Gastroesophageal sphincter (tissue), 4 donors: ENCODE data around the gene TMPRSS11A. TPM values are rescaled to one million over a fixed set of nuclear protein-coding genes. Genes with fewer than 3 reads are reported as not detected.

Source experiments
- ATAC-seq: fragments of 150-250 bp; one replicate; pipeline ENCODE4 v1.9.1; 2016; ENCODE audit warnings: mild to moderate bottlenecking, moderate library complexity
- H3K27ac ChIP-seq, 4 donors: fragments of 200-600 bp; sonication (generic) in 3 of 4; 1 replicate in 3 of 4; 2 replicates in 1 of 4; pipeline ENCODE4 v1.5.1; 2016 to 2019
- H3K27me3 ChIP-seq: fragments of 200-600 bp; sonication (generic); one replicate; pipeline ENCODE4 v1.5.1; 2019
- H3K36me3 ChIP-seq, 2 donors: fragments of 200-600 bp; sonication (generic); one replicate each; pipeline ENCODE4 v1.5.1; 2019; ENCODE audit warnings: control low read depth in 1 of 2
- H3K4me1 ChIP-seq, 3 donors: fragments of 200-600 bp; sonication (generic); 1 replicate in 2 of 3; 2 replicates in 1 of 3; pipeline ENCODE4 v1.5.1; 2016 to 2019; ENCODE audit warnings: control low read depth in 2 of 3
- H3K4me3 ChIP-seq, 2 donors: fragments of 200-600 bp; sonication (generic); one replicate each; pipeline ENCODE4 v1.5.1; 2019; ENCODE audit warnings: mild to moderate bottlenecking in 1 of 2, moderate library complexity in 1 of 2
- H3K9me3 ChIP-seq, 3 donors: fragments of 200-600 bp; sonication (generic); one replicate each; pipeline ENCODE4 v1.5.1; 2017 to 2019; ENCODE audit warnings: control low read depth in 2 of 3
- CTCF ChIP-seq, 4 experiments: fragments of 200-600 bp in 2 of 4; fragments of 450-650 bp in 2 of 4; sonication (generic) in 1 of 4; IDR thresholded peaks; one replicate each; pipeline ENCODE4 v1.5.1; 2017 to 2019; ENCODE audit warnings: antibody characterized with exemption in 4 of 4, mild to moderate bottlenecking in 2 of 4, moderate library complexity in 2 of 4
- EP300 ChIP-seq: sonication (generic); formaldehyde crosslinking; IDR thresholded peaks from one replicate; pipeline ENCODE4 v1.6.1; 2017; ENCODE audit warnings: antibody characterized with exemption, mild to moderate bottlenecking
- POLR2A ChIP-seq, 2 donors: fragments of 450-650 bp; IDR thresholded peaks; one replicate each; pipeline ENCODE4 v1.6.1; 2017; ENCODE audit warnings: antibody characterized with exemption in 2 of 2, mild to moderate bottlenecking in 2 of 2, moderate library complexity in 1 of 2
- POLR2AphosphoS5 ChIP-seq: sonication (generic); formaldehyde crosslinking; IDR thresholded peaks from one replicate; pipeline ENCODE4 v1.6.1; 2017; ENCODE audit warnings: antibody characterized with exemption
- WGBS, 2 donors: methylation state at CpG; one replicate each; pipeline ENCODE4 v1.1.5; 2018; ENCODE audit warnings: low coverage in 1 of 2; 5-methylcytosine and 5-hydroxymethylcytosine counted together
- total RNA-seq, 4 donors: library from RNA; depleted of rRNA; stranded (reverse); fragments of >200 nt; gene quantifications; one replicate each; pipeline ENCODE4 v1.1.0, GENCODE V29; 2016

Gene TMPRSS11A
- total RNA-seq, 4 donors from 2014 or later: 0.13 to 8.5 (median 0.78) TPM; not detected in 1

DNA sequence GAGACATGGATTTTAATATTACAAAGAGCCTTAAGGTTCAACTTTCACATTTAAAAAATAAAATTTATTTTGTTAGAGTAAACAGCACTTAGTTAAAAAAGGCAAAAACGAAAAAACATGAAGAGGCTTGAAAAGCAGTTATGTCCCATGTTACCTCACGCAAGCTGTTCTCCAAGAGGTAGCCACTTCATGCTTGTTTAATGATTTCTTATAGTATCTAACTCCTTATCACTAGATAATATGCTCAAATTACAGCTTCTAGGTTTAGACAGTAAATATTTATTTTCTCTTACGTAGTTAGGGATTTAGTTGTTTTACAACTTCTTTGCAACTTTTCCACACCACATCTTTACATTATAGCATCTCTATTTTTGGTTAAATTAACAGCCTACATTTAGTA, 51.7 kb downstream of the TMPRSS11A start:
- no peak overlapping the region for H3K27ac ChIP-seq
- H3K36me3 ChIP-seq: no peaks in the 10 kb centered on the region
- no peaks in the 10 kb centered on the region for H3K27me3 ChIP-seq
- H3K9me3 ChIP-seq: no peaks in the 10 kb centered on the region
- H3K4me3 ChIP-seq: no peak overlapping the region
- TF ChIP-seq POLR2A (IDR thresholded peaks at IDR 0.05): no peak
- no peak for TF ChIP-seq EP300
- no peak for TF ChIP-seq POLR2AphosphoS5
- no peak for TF ChIP-seq CTCF (IDR thresholded peaks at IDR 0.05)
- H3K4me1 ChIP-seq: no peaks in the 10 kb centered on the region
- WGBS, 2 donors: 80 to 87% methylated on average over 3 of the region's 3 CpGs
- no peak for ATAC-seq

GRCh38 chr4:67911141-67911540, 52.2 kb downstream of the TMPRSS11A start:
- Histone ChIP-seq H3K27me3 (no peaks in the 10 kb centered on the region), H3K36me3 (no peaks in the 10 kb centered on the region), H3K27ac (no peak overlapping the region), H3K9me3 (no peaks in the 10 kb centered on the region), H3K4me3 (no peak overlapping the region), H3K4me1 (no peaks in the 10 kb centered on the region)
- ATAC-seq: no peak
- 56 to 77% methylated on average over 4 of the region's 4 CpGs for WGBS, 2 donors
- TF ChIP-seq CTCF (IDR thresholded peaks at IDR 0.05) (no peak), POLR2A (IDR thresholded peaks at IDR 0.05) (no peak), EP300 (no peak), POLR2AphosphoS5 (no peak)

DNA sequence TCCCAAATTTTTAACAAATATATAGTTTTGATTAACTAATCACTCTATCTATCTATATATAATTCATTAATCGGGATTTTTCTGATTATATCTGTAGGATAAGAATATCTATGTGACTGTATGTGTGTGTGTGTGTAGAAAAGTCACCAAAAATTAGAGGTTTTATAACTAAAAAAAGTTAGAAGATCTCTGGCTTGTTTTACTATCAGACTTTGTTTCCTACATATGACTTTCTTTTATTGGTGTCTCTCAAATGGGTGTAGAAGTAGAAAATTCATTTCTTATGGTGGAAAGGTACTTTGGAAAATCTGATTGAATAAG, 52.7 kb downstream of the TMPRSS11A start:
- H3K9me3 ChIP-seq: no peaks in the 10 kb centered on the region
- no peak overlapping the region for H3K27ac ChIP-seq
- ATAC-seq: no peak
- 0 to 13% methylated on average over 1 of the region's 1 CpG for WGBS, 2 donors
- H3K4me3 ChIP-seq: no peak overlapping the region
- no peaks in the 10 kb centered on the region for H3K36me3 ChIP-seq
- TF ChIP-seq POLR2A (IDR thresholded peaks at IDR 0.05) (no peak), CTCF (IDR thresholded peaks at IDR 0.05) (no peak), POLR2AphosphoS5 (no peak), EP300 (no peak)
- H3K27me3 ChIP-seq: no peaks in the 10 kb centered on the region
- H3K4me1 ChIP-seq: no peaks in the 10 kb centered on the region

- Histone ChIP-seq H3K36me3 (no peaks in the 10 kb centered on the region), H3K4me1 (no peaks in the 10 kb centered on the region), H3K27me3 (no peaks in the 10 kb centered on the region), H3K4me3 (no peak overlapping the region), H3K9me3 (no peaks in the 10 kb centered on the region), H3K27ac (no peak overlapping the region)
- WGBS, 2 donors: 48 to 49% methylated on average over 6 of the region's 6 CpGs
- no peak for ATAC-seq
- no peak for TF ChIP-seq EP300
- TF ChIP-seq CTCF (IDR thresholded peaks at IDR 0.05): peak in 2 of 4 experiments; percentile 39 to 40
- no peak for TF ChIP-seq POLR2A (IDR thresholded peaks at IDR 0.05)
- TF ChIP-seq POLR2AphosphoS5: no peak
These were observed 53.2 kb downstream of the TMPRSS11A start for GRCh38 chr4:67909905-67910584.

DNA sequence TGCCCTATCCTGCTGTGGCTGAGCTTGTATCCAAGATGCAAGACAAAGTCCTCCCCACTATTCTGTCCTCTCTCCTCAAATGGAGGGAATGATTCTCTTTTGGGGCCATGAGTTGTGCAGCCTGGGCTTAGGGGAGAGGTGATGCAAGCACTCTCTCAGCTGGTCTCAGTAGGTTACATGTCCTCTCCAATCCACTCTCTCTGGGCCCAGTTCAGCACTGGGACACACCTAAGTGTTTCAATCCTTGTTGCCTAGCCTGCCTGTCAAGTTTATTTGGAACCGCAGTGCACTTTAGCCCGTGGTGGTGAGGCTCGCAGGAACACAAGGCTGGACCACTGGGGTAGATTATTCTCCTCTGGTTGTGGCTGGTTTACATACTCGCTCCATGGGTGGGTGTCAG, 55.6 kb downstream of the TMPRSS11A start:
- TF ChIP-seq EP300 (no peak), POLR2A (IDR thresholded peaks at IDR 0.05) (no peak), CTCF (IDR thresholded peaks at IDR 0.05) (no peak), POLR2AphosphoS5 (no peak)
- no CpG with 5 or more reads among the region's 4 CpGs for WGBS, 2 donors
- Histone ChIP-seq H3K27ac (no peak overlapping the region), H3K9me3 (peaks cover 0 to 7% (median 0%) of the 10 kb centered on the region in 3 donors), H3K4me1 (no peaks in the 10 kb centered on the region), H3K4me3 (no peak overlapping the region), H3K36me3 (no peaks in the 10 kb centered on the region), H3K27me3 (no peaks in the 10 kb centered on the region)
- ATAC-seq: no peak
